ENCODE results near the gene B3GAT3.
"Not testable (repeated sequence)": the region's sequence is repeated elsewhere in the genome, so short reads cannot be mapped to it uniquely, and the experiment has no call there.

B3GAT3 gene

DNA sequence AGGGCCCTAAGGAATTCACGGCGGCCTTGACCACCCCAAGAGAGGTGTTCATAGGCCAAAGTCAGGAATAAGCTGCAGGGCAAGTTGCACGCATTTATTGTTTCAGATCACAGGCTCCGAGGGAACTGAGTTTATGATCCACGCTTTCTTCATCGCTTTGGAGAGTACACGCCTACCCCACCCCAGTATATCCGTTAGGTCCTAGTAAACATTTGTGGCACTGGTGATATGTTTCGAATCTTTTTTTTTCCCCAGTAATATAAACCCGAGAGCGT lies 23.8 kb upstream of the B3GAT3 start:
- DNase-seq: no peak

DNA sequence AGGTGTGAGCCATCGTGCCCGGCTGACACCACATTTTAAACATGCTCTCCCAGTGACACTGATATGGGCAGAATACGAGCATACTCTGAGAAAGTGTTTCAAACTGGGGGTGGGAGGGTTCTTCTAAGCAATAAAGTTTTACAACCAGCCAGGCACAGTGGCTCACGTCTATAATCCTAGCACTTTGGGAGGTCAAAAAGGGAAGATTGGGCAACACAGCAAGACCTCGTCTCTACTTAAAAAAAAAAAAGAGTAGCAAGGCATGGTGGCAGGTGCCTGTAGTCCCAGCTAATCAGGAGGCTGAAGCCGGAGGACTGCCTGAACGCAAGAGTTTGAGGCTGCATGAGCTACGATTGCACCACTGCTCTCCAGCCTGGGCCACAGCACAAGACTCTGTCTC lies 22.4 kb upstream of the B3GAT3 start:
- DNase-seq: no peak

DNA sequence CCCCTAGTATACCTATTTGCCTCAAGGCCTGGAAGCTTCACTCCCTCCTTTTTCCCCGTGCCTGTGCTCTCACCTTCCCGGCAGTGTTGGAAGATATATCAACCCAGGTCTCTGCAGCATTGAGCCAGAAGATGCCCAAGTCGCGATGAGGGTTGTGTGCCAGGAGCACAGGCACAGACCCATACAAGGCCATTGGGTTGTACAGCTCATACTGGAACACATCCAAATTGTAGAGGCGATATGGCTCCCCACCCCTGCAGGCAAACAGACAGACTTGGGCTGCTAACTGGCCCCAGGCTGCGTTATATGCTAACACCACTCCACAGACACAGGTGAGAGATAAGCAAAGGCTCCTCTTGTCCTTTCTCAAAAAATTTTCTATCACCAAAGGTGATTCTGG lies 10.7 kb upstream of the B3GAT3 start:
- DNase-seq: no peak

DNA sequence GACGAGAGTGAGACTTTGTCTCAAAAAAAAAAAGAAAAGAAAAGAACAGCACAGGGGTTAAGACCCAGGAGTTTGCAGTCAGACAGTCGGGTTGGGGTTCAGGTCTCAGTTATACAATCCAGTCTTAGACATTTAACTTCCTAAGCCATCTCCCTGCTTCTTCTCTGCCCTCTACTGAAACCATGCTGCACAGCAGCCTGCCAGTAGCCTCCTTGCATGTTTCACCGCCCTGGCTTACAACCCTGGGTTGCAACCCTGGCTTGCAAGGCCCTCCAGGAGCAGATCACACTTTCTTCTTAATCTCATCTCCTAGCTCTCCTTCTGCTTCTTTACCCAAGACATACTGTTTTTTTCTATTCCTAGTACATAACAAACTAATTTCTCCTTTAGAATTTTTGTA lies 5.9 kb upstream of the B3GAT3 start:
- no peak for DNase-seq

DNA sequence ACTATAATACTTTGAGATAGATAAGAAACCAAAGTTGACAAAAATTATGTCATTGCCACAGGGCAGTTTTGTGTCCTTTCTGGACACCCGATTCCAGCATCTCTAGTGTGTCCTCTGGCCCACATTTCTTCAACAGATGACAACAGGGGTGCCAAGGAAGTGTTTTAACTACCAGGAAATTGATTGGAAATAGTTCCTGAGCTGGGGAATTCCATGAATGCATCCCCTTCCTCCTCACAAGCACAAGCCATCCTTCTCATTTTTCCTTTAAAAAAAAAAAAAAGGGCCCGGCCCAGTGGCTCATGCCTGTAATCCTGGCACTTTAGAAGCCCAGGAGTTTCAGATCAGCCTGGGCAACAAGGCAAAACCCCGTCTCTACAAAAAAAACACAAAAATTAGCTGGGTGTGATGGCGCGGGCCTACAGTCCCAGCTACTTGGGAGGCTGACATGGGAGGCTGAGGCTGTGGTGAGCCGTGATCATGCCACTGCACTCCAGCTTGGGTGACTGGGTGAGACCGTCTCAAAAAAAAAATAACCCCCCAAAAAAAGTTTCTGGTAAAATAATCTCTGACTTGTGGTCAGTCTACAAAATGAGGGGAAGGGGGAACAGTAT lies 797 bp upstream of the B3GAT3 start:
- DNase-seq: no peak

DNA sequence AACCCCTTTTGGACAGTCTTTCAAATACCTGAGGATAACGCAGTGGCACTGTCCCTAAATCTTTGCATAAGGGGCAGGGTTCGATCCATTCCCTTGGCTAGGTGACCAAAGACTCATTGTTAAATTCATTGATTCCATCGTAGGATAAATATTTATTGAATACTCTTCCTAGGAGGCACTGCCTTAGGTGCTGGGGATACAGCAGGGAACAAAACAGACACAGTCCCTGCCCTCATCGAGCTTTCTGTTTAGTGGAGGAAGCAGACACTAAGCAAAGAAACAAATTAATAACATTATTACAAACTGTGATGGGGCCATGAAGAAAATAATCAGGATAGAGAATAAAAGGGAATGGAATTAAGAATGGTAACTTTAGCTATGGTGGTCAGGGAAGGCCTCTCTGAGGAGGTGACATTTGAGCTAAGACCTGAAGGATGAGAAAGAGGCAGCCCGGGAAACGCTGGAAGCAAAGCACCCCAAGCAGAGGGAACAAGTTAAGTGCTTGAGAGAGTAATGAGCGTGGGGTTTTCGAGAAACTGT lies 689 bp downstream of the B3GAT3 start:
- no peak for DNase-seq

DNA sequence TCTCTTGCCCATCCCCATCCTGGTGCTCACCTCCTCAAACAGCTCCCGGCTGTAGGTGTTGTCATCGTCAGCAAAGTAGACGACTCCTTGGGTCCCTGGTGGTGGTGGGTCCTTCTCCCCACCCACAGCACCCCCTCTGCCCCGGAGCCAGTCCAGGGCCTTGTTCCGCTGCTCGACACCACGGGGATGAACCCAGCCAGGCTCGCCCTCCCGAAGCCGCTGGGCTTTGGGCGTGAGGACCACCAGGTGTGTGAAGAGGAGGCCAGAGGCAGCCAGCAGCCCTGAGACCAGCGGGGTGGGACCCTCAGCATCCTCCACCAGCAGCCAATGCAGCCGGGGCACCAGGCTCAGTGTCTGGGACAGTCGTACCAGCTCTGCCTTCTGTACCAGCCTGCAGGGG lies 4.8 kb downstream of the B3GAT3 start:
- not testable (repeated sequence) for DNase-seq

DNA sequence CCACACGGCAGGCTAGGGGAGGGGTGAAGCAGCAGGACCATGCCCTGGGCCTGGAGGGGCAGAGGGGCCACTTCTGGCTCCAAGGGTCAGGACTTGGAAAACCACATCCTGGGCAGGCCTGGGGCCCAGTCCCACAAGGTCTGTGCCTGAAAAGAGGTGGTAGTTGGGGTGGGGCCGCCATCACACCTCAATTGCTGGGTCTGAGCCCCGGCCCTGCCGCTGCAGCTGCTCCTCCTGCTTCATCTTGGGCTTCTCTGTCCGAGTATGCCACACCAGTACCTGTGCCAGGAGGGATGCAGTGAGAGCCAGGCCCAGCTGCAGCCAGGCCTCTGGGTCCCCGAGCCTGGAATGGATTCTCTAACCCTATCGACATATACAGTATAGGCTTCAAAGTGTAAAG lies 6.3 kb downstream of the B3GAT3 start:
- DNase-seq: no peak

DNA sequence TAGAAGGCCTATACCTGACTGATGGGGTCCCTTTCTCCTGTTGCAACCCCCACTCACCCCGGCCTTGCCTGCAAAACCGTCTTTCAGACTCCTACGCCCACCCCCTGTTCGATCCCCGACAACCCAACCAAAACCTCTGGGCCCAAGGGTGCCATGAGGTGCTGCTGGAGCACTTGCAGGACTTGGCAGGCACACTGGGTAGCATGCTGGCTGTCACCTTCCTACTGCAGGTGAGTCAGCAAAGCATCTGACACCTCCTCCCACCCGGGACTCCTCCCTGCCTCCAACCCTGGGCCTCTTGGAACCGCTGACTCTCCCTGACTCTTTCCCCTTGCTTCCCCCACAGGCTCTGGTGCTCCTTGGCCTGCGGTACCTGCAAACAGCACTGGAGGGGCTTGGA lies 7.5 kb downstream of the B3GAT3 start:
- DNase-seq: no peak

DNA sequence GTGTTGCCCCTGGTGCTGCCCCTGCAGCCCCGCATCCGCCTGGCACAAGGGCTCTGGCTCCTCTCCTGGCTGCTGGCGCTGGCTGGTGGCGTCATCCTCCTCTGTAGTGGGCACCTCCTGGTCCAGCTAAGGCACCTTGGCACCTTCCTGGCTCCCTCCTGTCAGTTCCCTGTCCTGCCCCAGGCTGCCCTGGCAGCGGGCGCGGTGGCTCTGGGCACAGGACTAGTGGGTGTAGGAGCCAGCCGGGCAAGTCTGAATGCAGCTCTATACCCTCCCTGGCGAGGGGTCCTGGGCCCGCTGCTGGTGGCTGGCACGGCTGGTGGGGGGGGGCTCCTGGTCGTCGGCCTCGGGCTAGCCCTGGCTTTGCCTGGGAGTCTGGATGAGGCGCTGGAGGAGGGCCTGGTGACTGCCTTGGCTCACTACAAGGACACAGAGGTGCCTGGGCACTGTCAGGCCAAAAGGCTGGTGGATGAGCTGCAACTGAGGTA lies 8.5 kb downstream of the B3GAT3 start:
- DNase-seq: no peak

DNA sequence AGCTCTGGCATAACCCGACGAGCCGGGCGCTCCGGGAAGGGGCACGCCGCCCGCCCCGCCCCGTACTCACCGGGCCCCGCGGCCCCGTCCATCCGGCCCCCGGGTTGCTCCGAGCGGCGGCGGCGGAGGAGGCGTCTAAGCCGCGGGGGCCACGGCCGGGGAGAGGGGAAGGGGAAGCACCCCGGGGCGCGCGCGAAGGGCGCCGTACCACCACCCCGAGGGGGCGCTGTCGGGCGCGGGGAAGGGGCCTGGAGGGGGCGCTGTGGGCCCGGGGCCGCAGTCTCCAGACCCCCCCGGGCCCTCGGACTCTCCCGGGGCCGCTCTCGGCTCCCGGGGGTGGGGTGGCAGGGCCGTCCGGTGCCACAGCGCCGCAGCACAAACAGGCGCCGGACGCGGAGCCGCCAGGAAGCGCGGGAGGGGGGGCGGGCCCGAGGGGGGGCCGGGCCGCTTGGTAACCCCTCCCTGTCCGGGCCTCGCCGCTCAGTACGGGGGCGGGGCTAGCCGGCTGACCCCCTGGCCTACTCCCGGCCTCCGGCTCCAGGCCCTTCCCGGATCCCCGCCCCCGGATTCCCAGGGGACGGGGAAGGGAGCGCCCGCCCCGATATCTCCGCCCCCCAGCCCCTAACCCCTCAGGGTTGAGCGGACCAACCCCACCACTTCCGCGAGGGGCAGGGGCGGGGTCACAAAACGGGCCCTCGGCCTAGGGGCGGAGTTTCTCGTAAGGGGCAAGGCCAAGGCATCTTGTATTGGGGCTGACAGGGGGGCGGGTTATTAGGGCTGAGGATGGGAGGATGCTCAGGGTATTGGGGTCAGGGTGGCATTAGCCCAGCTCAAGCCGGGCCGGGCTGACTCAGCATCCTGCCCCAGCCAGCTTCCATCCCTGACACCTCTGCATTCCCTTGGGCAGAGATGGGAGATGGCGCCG lies 9.2 kb downstream of the B3GAT3 start, which contains the start of the genes EML3 and ROM1:
TSS of gene EML3 (minus strand) at position 410 of the 925 bp plus-strand sequence. CDS start at position 92, 318 bp downstream.
TSS of gene ROM1 (plus strand) at position 892 of the 925 bp plus-strand sequence. CDS start at position 917, 25 bp downstream.
- peak; percentile 79 for DNase-seq

DNA sequence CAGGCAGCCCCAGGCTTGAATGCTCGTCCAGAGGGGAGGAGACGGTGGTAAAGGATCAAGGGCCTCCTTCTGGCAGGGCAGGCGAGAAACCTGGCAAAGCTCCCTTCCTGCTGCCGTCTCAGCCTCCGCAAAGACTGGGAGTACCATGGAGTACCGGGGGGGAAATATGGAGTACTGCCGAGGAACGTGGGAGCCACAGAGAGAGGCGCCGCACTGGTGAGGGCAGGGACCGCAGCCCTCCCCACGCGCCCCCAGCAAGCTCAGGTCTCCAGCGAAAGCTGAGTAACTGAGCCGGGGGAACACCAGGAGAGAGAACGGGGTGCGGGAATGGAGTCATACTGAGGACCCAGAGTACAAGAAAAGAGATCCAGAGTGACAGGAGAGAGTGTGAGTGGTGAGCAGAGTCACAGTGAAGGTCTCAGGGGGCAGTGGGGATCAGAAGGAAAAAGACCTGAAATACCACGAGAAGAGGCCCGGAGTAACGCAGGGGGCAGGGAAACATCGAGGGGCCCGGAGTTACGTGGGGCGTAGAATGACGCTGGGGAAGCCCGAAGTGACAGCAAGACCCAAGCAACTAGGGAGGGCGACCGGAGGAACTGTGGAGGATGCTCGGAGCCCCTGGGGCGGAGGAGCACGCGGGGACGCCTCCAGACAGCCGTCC lies 10.0 kb downstream of the B3GAT3 start:
- peak; percentile 59 for DNase-seq

DNA sequence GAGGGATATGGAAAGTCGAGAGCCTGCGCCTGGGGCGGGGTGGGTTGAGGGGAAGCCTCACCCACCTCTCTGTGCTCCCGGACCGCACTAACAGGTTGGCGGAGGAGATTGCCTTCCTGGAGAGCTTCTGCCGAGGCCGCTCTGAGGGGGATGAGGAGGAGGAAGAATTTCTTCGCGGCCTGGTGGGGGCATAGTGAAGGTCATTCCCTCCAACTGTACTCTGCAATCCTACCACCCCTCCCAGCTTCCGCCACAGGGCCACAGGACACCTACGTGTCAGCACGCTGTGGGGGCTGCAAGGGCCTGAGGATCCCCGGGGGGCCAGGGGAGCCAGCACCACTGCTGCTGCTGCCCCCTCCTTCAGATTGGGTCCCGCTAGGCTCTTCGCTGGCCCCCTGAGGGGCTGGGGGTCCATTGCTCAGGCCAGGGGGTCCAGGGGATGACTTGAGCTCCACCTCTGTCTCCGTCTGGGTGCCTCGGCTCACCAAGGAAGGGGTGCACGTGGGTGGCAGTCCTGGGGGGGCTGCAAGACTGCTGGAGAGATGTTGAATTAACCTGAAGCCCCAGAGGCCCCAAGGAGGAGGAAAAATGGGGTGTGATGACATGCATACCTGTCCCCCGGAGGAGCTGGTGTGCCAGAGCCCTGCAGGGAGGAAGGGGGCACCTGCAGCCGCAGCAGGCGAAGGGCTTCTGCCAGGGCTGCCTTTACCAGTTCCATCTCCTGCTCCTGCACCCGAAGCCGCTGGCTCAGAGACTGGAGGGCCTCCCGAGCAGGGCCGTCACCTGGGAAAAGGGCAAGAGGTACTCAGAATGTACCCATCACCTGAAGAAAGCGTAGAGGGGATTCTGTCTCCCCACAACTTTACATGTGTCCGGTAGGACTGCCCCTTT lies 10.7 kb downstream of the B3GAT3 start:
- DNase-seq: no peak

DNA sequence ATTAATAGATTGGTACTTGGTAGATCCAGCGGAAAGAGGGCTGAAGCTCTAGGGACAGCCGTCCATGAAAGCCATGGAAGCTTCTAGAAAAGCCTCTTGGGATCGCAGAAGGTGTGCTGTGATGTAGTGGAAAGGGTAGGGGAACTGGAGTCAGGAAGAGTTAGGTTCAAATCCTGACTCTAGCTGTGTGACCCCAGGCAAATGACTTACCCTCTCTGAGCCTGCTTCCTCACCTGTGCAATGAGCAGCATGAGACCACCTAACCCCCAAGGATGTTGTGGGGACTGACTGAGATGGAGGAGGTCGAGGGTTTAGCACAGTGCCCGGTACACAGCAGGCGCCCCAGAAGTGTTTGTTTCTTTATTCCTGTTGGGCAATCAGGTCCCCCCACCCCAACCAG lies 11.4 kb downstream of the B3GAT3 start:
- no peak for DNase-seq

DNA sequence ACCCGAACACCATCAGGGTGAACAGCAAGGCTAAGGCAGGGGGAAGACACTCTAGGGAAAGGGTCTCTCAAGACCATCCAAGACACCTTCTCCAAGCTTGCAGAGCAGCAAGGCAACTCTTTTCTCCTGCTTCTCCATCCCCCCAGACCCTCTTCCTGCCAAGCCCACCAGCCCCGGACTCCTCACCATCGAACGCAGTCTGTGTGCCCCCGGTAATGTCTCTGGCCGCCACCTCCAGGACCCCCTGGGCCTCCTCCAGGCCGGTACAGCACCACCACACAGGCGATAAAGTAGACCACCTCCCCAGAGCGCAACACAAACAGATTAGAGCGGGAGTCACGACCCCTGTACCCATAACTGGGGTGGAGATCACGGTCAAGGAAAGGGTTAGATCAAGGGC lies 13.0 kb downstream of the B3GAT3 start:
- no peak for DNase-seq

DNA sequence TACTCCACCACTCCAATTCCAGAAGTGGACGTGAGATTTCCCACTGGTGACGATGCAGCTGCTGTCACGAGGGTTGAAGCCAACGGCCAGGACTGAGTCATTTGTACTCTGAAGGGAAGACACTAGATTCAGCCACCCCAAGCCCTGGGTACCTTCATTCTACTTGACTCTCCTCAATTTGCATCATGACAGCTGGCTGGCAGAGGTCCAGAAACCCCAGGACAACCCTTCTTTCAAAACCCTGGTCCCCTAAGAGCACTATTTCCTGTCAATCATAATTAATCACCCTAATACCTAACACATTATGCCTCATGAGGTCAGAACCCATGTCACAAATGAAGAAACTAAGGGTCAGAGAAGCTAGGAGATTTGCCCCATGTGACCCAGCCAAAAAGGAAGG lies 14.1 kb downstream of the B3GAT3 start:
- no peak for DNase-seq

DNA sequence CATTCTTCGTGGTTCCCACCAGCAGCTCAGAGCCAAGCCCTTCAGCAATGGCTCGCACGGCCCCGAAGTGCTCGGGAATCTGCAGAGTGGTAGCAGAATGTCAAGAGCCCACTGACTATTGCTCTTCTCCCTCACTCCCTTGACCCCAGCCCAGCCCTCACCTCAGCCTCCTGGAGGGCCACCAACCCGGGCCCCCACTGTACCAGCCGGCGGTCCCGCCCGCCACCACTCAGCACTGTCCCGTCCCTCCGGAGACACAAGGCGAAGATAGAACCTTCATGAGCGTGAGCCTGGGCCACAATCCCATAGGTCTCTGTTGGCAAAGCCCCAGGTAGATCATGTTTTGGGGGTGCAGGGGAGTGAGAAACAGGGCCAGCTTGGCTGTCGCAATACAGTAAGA lies 15.9 kb downstream of the B3GAT3 start:
- no peak for DNase-seq

DNA sequence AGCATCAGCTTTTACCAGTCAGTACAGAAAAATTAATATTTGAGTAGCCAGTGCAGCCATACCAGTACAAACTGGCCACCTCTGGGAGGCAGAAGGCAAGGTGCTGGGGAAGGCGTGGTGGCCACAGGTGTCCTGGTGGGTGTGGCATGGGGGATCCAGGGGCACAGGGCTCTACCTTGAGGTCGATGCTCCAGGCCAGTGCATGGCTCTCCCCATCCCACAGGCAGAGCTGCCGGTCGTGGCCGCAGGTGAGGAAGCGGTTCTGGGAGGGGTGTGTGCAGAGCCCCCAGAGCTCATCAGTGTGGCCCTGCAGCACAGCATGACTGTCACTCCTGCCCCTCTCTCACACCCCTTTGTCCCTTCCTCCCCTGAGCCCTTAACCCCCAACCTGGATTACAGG lies 16.3 kb downstream of the B3GAT3 start:
- no peak for DNase-seq

DNA sequence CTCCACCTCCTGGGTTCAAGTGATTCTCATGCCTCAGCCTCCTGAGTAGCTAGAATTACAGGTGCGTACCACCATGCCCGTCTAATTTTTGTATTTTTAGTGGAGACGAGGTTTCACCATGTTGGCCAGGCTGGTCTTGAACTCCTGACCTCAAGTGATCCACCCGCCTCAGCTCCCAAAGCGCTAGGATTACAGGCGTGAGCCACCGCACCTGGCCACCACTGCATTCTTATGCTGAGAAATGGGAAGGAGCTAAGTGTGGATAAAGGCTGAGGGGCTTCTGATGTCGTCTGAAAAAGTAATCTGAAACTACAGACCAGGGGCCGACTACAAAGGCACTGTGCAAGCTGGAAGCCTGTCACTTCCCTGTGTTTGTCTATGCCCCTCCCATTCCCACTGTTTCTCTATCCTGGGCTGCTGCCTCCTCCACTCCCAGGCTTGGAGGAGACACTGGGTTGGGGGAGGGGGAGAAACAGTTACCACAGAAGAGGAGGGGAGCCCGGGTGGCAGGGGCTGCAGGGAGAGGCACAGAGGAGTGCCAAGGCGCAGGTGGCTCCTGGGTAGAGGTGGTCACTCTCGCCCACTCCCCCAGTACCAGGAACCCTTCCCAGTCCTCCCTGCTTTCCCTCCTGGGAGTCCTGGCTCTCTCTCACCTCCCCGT lies 17.2 kb downstream of the B3GAT3 start:
- DNase-seq: no peak

DNA sequence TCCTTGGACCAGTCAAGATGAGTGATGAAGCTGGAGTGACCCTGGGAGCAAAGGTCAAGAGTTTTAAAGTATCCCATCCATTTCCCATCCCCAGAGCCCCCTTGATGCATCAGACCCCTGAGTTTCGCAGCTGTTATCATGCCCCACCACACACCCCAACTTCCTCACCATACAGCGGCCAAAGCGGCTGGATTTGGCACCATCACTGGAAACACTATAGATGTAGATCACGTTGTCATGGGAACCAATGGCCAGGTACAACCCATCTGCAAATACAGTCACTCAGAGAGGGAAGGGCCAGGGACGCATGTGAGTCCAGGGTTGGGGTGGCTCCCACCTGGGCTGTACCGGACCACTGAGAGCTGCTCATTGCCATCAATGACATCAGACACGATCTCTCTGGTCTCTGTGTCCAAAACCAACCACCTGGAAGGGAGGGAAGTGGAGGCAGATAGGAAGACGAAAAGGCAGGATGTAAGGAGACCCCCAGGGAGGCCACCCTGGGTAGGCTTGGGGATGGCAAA lies 17.9 kb downstream of the B3GAT3 start:
- no peak for DNase-seq

DNA sequence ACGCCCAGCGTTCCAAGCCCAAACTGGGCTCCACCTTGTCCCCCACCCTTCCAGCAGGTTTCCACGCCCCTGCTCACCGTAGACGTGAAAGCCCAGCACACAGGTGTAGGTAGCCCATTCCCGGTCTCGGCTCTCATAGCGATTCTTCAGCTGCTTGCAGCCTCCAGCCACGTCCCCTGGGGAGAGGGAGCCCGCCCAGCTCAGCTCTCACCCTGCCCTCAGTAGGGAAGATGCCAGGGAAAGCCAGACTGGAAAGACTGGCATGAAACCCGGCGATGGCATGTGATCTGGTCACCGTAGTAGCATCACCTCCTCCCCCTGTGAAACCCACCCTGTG lies 18.7 kb downstream of the B3GAT3 start:
- DNase-seq: no peak
